Right atrium auricular region (tissue), 2 donors: ENCODE measurements around the gene RAD50. TPM values are rescaled to one million over a fixed set of nuclear protein-coding genes. Genes with fewer than 3 reads are reported as not detected.
A peak's percentile ranks its signal among the peaks of the same experiment; 100 is the strongest.

Experiments used
- DNase-seq: peaks from one replicate; pipeline ENCODE4 v3.0.0-alpha.2; 2019; ENCODE audit warnings: low spot score
- H3K27ac ChIP-seq, 2 donors: fragments of 200-600 bp; sonication (generic); 1 replicate in 1 of 2; 2 replicates in 1 of 2; pipeline ENCODE4 v1.5.1; 2016 to 2019
- H3K27me3 ChIP-seq, 2 donors: fragments of 200-600 bp; sonication (generic); one replicate each; pipeline versions ENCODE4 v1.5.1 to v1.6.0; 2017 to 2019
- H3K36me3 ChIP-seq: fragments of 200-600 bp; sonication (generic); one replicate; pipeline ENCODE4 v1.5.1; 2016
- H3K4me1 ChIP-seq, 2 donors: fragments of 200-600 bp; sonication (generic); one replicate each; pipeline versions ENCODE4 v1.5.1 to v1.6.0; 2017 to 2019
- H3K4me3 ChIP-seq, 2 donors: fragments of 200-600 bp; sonication (generic); 1 replicate in 1 of 2; 2 replicates in 1 of 2; pipeline ENCODE4 v1.5.1; 2017 to 2019; ENCODE audit warnings: mild to moderate bottlenecking in 1 of 2, moderate library complexity in 1 of 2
- H3K9me3 ChIP-seq, 2 donors: fragments of 200-600 bp; sonication (generic); one replicate each; pipeline ENCODE4 v1.5.1; 2019
- total RNA-seq, 2 donors: library from RNA; depleted of rRNA; stranded (reverse); fragments of >200 nt; gene quantifications; one replicate each; pipeline ENCODE4 v1.1.0, GENCODE V29; 2016
- TF ChIP-seq, protein P1 (sequence below), 2 donors: fragments of 200-600 bp; sonication (generic); IDR thresholded peaks; one replicate each; pipeline ENCODE4 v1.5.1; 2019; ENCODE audit warnings: antibody characterized with exemption in 2 of 2

The RAD50 gene
- total RNA-seq, 2 donors from 2014 or later: 11.5 to 18.6 TPM

DNA sequence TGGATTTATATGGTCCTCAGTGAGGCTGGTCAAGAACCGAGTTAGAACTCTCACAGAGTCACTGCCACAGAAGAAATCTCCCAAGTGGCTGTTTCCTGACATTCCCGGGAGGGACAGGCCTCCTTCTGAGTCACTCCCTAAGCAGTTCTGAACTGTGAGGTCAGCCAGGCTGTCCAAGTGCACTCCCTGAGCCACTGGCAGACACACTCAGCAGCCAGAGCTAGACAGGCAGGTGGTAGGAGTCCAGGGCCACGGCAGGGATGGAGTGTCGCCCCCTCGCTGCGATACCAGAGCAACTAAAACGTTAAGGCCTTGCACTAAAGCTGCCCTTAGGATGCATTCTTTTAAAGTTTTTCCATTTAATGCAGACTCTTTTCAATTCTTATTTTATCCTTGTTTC lies 120.4 kb downstream of the RAD50 start:
- DNase-seq: peak; percentile 59
- no peak overlapping the region for H3K27ac ChIP-seq

GRCh38 chr5:132677682-132678400 lies 121.1 kb downstream of the RAD50 start:
- no peaks in the 10 kb centered on the region for H3K27me3 ChIP-seq
- TF ChIP-seq, protein P1, sequence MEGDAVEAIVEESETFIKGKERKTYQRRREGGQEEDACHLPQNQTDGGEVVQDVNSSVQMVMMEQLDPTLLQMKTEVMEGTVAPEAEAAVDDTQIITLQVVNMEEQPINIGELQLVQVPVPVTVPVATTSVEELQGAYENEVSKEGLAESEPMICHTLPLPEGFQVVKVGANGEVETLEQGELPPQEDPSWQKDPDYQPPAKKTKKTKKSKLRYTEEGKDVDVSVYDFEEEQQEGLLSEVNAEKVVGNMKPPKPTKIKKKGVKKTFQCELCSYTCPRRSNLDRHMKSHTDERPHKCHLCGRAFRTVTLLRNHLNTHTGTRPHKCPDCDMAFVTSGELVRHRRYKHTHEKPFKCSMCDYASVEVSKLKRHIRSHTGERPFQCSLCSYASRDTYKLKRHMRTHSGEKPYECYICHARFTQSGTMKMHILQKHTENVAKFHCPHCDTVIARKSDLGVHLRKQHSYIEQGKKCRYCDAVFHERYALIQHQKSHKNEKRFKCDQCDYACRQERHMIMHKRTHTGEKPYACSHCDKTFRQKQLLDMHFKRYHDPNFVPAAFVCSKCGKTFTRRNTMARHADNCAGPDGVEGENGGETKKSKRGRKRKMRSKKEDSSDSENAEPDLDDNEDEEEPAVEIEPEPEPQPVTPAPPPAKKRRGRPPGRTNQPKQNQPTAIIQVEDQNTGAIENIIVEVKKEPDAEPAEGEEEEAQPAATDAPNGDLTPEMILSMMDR (IDR thresholded peaks at IDR 0.05): no peak
- H3K9me3 ChIP-seq: no peaks in the 10 kb centered on the region
- no peak overlapping the region for H3K27ac ChIP-seq
- H3K4me3 ChIP-seq: no peak overlapping the region
- no peaks in the 10 kb centered on the region for H3K36me3 ChIP-seq
- DNase-seq: peak; percentile 16
- peaks cover 0 to 3% of the 10 kb centered on the region in 2 donors for H3K4me1 ChIP-seq

More for the DNA sequence above, 120.4 kb downstream of the RAD50 start:
- Histone ChIP-seq H3K27me3 (no peaks in the 10 kb centered on the region), H3K9me3 (no peaks in the 10 kb centered on the region), H3K4me1 (peaks cover 0 to 3% of the 10 kb centered on the region in 2 donors), H3K36me3 (no peaks in the 10 kb centered on the region), H3K4me3 (no peak overlapping the region)
- TF ChIP-seq, protein P1 (IDR thresholded peaks at IDR 0.05): peak in 1 of 2 donors; percentile 38

DNA sequence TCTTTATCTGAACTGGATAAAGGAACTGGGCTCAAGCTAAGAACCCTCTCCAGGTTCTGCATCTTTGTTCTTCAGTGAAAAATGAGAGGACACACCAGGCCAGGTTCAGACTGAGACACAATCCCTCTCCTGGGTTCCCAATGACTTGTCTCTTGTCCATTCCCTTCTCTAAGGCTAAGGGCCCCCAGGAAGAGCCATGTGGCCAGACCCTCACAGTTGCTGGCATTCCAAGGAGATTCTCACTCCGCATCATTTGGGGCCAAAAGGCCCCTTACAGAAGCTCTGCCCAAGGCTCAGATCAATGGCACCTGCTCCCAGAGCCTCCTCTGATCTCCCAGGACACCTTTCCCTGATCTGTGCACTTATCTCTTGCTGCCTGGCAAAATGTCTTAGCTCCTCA lies 122.0 kb downstream of the RAD50 start:
- TF ChIP-seq, protein P1 (IDR thresholded peaks at IDR 0.05): no peak
- H3K4me1 ChIP-seq: peaks cover 0 to 3% of the 10 kb centered on the region in 2 donors
- no peaks in the 10 kb centered on the region for H3K36me3 ChIP-seq
- peak; percentile 26 for DNase-seq
- H3K27ac ChIP-seq: no peak overlapping the region
- no peak overlapping the region for H3K4me3 ChIP-seq
- no peaks in the 10 kb centered on the region for H3K27me3 ChIP-seq
- H3K9me3 ChIP-seq: no peaks in the 10 kb centered on the region

DNA sequence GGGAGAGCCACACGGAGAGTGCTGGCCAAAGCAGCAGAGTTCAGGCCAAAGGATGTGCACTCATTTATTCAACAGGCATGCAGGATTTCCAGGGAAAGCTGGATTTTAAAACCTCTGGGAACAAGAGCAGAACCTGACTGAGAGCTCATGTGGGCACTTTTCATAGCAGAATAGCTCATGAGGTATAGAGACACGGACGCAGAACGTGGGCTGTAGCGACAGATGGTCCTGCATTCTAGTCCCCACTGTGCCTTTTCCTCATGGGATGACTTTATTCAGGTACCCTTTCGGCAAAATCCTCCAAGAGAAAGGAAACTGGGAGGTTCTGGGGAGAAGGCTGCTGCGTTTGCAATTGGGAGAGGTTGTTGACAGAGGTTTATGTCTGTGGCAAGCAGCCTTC lies 122.4 kb downstream of the RAD50 start:
- no peaks in the 10 kb centered on the region for H3K27me3 ChIP-seq
- H3K9me3 ChIP-seq: no peaks in the 10 kb centered on the region
- no peaks in the 10 kb centered on the region for H3K36me3 ChIP-seq
- peaks cover 0 to 3% of the 10 kb centered on the region in 2 donors for H3K4me1 ChIP-seq
- no peak overlapping the region for H3K4me3 ChIP-seq
- DNase-seq: peak; percentile 23
- TF ChIP-seq, protein P1 (IDR thresholded peaks at IDR 0.05): no peak
- no peak overlapping the region for H3K27ac ChIP-seq

DNA sequence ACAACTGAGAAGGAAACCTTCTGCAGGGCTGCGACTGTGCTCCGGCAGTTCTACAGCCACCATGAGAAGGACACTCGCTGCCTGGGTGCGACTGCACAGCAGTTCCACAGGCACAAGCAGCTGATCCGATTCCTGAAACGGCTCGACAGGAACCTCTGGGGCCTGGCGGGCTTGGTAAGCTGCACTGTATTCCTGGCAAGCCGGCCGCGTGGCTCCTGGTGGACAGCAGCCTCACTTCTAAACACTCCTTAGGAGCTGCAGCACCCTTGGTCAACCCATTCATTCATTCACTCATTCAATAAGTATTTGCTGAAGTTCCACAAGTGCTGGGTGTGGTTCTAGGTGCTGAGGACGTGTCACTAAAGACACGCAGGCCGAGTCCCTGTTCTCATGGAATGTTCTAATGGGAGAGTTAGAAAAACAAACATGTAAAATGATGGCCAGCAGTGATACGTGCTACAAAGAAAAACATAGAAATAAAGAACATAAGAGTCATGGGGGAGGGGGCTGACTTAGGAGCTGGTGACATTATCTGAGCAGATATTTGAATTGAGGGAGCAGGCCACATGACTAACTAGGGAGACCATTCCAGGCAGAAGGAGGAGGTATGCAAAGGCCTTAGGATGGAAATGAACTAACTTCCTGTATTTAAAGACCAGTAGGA lies 123.1 kb downstream of the RAD50 start:
- no peaks in the 10 kb centered on the region for H3K36me3 ChIP-seq
- DNase-seq: peak; percentile 38
- H3K9me3 ChIP-seq: no peaks in the 10 kb centered on the region
- TF ChIP-seq, protein P1 (IDR thresholded peaks at IDR 0.05): no peak
- H3K4me3 ChIP-seq: no peak overlapping the region
- H3K4me1 ChIP-seq: peaks cover 0 to 3% of the 10 kb centered on the region in 2 donors
- no peaks in the 10 kb centered on the region for H3K27me3 ChIP-seq
- no peak overlapping the region for H3K27ac ChIP-seq
